ENCODE results near the gene PAX9. TPM values are rescaled to one million over a fixed set of nuclear protein-coding genes. Genes with fewer than 3 reads are reported as not detected.

The PAX9 gene
- total RNA-seq, 1 donor from 2014 or later = 0.52 TPM

DNA sequence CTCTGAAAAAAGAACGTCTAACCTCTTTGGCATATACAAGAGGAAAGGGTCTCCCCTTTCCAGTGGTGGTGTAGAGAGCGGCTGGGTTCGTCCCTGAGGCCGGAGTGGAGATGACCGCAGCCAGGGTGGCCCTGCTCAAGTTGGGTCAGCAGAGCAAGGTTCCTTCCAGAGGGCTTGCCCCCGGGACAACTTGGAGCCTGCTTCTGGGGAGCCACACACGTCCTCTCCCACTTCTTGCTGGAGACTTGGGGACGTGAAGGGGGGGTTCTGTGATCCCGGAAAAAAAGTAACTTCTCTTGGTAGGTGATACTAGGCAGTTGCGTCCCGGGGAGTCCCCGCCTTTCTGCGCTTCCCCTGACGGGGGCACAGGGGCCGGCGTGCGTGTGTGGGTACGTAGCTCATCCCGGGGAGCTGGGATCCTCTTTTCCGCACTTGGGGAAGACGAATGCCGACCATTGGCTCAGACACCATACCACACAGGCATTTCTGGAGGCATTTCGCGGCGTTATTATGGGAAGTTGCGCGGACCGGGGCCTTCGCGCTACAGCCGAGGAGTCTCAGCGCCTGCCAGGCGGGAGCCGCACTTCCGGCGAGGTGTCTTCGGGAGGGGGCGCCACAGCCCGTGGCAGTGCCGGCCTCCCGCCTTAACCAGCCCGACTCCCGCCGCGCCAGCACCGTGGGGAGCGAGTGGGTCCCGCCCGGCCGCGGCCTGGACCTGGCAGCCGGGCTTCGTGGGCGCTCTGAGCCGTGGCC, 14.8 kb upstream of the PAX9 start:
- Histone ChIP-seq H3K9me3 (ENCODE audit: control insufficient read depth in 3 of 3, low read length in 3 of 3) (no peaks in the 10 kb centered on the region), H3K27me3 (ENCODE audit: control insufficient read depth in 3 of 3, insufficient read depth in 3 of 3, low read length in 3 of 3) (peaks cover 61 to 69% (median 68%) of the 10 kb centered on the region in 3 donors), H3K4me3 (ENCODE audit: low read length in 3 of 3) (peak overlapping the region; percentile 11 to 63 (median 61)), H3K27ac (ENCODE audit: low read depth, low read length) (no peak overlapping the region), H3K4me1 (ENCODE audit: control insufficient read depth in 3 of 3, insufficient read depth in 3 of 3, low read length in 3 of 3) (peaks cover 17 to 19% (median 18%) of the 10 kb centered on the region in 3 donors), H3K36me3 (ENCODE audit: control insufficient read depth in 3 of 3, insufficient read depth in 3 of 3, low read length in 3 of 3) (no peaks in the 10 kb centered on the region), H3K9ac (ENCODE audit: low read depth in 1 of 3, low read length in 3 of 3) (peak overlapping the region in 1 of 3 donors; percentile 25)

DNA sequence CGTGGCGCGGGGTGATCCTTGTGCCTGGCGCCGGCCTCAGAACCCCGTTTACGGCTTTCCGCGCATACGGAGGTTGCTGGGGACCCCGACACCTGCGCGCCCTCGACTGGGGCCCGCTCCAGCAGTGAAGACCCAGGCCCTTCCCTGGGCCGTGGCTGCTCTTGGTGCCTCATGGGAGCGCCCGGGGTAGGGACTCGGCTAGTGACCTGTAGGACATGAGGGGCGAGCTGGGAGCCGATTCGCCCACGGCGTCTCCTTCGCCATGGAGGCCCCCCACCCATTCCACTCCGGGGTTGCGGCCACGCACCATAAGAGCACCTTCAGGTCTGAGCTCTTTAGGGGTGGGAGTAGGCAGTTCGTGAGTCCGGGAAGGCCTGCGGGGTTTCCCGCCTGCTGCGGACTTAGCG, 14.2 kb upstream of the PAX9 start:
- Histone ChIP-seq H3K36me3 (ENCODE audit: control insufficient read depth in 3 of 3, insufficient read depth in 3 of 3, low read length in 3 of 3) (no peaks in the 10 kb centered on the region), H3K4me1 (ENCODE audit: control insufficient read depth in 3 of 3, insufficient read depth in 3 of 3, low read length in 3 of 3) (peaks cover 17 to 19% (median 18%) of the 10 kb centered on the region in 3 donors), H3K9me3 (ENCODE audit: control insufficient read depth in 3 of 3, low read length in 3 of 3) (no peaks in the 10 kb centered on the region), H3K4me3 (ENCODE audit: low read length in 3 of 3) (peak overlapping the region; percentile 39 to 63 (median 61)), H3K9ac (ENCODE audit: low read depth in 1 of 3, low read length in 3 of 3) (peak overlapping the region in 1 of 3 donors; percentile 25), H3K27me3 (ENCODE audit: control insufficient read depth in 3 of 3, insufficient read depth in 3 of 3, low read length in 3 of 3) (peaks cover 61 to 71% (median 65%) of the 10 kb centered on the region in 3 donors), H3K27ac (ENCODE audit: low read depth, low read length) (no peak overlapping the region)

DNA sequence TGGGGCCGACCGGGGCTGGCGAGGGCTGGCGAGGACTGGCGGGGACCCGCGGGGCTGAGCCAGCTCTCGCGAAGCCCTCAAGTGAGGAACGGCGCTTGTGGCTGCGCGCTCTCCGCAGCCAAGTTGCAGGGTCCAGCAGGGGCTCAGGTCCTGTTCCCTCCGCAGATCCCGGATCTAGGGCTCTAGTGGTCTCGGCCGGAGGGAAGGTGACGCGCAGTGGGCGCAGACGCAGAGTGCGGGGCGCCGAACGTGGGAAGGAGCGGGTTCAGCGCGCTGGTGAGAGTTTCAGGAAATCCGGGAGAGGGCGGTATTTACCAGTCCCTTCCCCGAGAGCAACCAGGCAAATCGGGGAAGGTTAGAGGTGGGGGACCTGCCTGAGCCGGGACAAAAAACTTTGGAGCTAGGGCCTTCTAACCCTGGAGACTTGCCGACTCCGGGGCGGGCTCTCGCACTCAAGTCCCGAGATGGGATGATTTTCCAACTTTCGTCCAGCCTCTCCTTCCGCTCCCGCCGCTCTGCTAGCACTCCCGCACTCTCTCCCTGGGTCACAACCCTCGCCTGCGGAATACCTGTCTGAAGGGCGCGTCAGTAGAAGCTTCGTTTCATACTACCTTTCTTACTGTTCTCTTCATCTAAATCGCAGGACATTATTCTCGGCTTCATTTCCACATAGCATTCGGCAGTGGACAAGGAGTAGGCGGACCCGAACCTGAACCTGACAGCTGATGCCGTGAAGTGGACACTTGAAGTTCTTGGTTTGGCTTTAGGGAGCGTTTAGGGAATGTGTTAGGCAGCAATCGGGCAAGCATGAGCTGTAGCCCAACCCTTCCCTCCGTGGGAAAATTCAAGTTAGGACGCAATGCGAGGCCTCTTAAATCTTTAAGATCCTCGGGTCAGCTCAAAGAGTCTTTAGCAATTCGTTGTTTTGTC, 13.6 kb upstream of the PAX9 start:
- H3K9me3 ChIP-seq (ENCODE audit: control insufficient read depth in 3 of 3, low read length in 3 of 3) = no peaks in the 10 kb centered on the region
- H3K9ac ChIP-seq (ENCODE audit: low read depth in 1 of 3, low read length in 3 of 3) = peak overlapping the region in 1 of 3 donors; percentile 25
- peaks cover 68 to 76% (median 72%) of the 10 kb centered on the region in 3 donors for H3K27me3 ChIP-seq (ENCODE audit: control insufficient read depth in 3 of 3, insufficient read depth in 3 of 3, low read length in 3 of 3)
- H3K4me3 ChIP-seq (ENCODE audit: low read length in 3 of 3) = peak overlapping the region in 2 of 3 donors; percentile 61 to 63
- peaks cover 17 to 19% (median 18%) of the 10 kb centered on the region in 3 donors for H3K4me1 ChIP-seq (ENCODE audit: control insufficient read depth in 3 of 3, insufficient read depth in 3 of 3, low read length in 3 of 3)
- H3K36me3 ChIP-seq (ENCODE audit: control insufficient read depth in 3 of 3, insufficient read depth in 3 of 3, low read length in 3 of 3) = no peaks in the 10 kb centered on the region
- H3K27ac ChIP-seq (ENCODE audit: low read depth, low read length) = no peak overlapping the region

- H3K9ac ChIP-seq (ENCODE audit: low read depth in 1 of 3, low read length in 3 of 3) = no peak overlapping the region
- H3K9me3 ChIP-seq (ENCODE audit: control insufficient read depth in 3 of 3, low read length in 3 of 3) = no peaks in the 10 kb centered on the region
- H3K27me3 ChIP-seq (ENCODE audit: control insufficient read depth in 3 of 3, insufficient read depth in 3 of 3, low read length in 3 of 3) = peaks cover 84 to 93% (median 91%) of the 10 kb centered on the region in 3 donors
- H3K4me1 ChIP-seq (ENCODE audit: control insufficient read depth in 3 of 3, insufficient read depth in 3 of 3, low read length in 3 of 3) = peaks cover 17 to 26% (median 18%) of the 10 kb centered on the region in 3 donors
- no peaks in the 10 kb centered on the region for H3K36me3 ChIP-seq (ENCODE audit: control insufficient read depth in 3 of 3, insufficient read depth in 3 of 3, low read length in 3 of 3)
- no peak overlapping the region for H3K4me3 ChIP-seq (ENCODE audit: low read length in 3 of 3)
- H3K27ac ChIP-seq (ENCODE audit: low read depth, low read length) = no peak overlapping the region
These were observed 11.6 kb upstream of the PAX9 start for GRCh38 chr14:36649872-36650650.

GRCh38 chr14:36652542-36653201, 9.0 kb upstream of the PAX9 start:
- H3K36me3 ChIP-seq (ENCODE audit: control insufficient read depth in 3 of 3, insufficient read depth in 3 of 3, low read length in 3 of 3) = no peaks in the 10 kb centered on the region
- H3K27ac ChIP-seq (ENCODE audit: low read depth, low read length) = no peak overlapping the region
- no peaks in the 10 kb centered on the region for H3K9me3 ChIP-seq (ENCODE audit: control insufficient read depth in 3 of 3, low read length in 3 of 3)
- H3K27me3 ChIP-seq (ENCODE audit: control insufficient read depth in 3 of 3, insufficient read depth in 3 of 3, low read length in 3 of 3) = peaks cover 90 to 97% (median 91%) of the 10 kb centered on the region in 3 donors
- peaks cover 23 to 32% (median 26%) of the 10 kb centered on the region in 3 donors for H3K4me1 ChIP-seq (ENCODE audit: control insufficient read depth in 3 of 3, insufficient read depth in 3 of 3, low read length in 3 of 3)
- no peak overlapping the region for H3K4me3 ChIP-seq (ENCODE audit: low read length in 3 of 3)
- H3K9ac ChIP-seq (ENCODE audit: low read depth in 1 of 3, low read length in 3 of 3) = no peak overlapping the region

- peaks cover 19 to 27% (median 23%) of the 10 kb centered on the region in 3 donors for H3K4me1 ChIP-seq (ENCODE audit: control insufficient read depth in 3 of 3, insufficient read depth in 3 of 3, low read length in 3 of 3)
- no peaks in the 10 kb centered on the region for H3K9me3 ChIP-seq (ENCODE audit: control insufficient read depth in 3 of 3, low read length in 3 of 3)
- no peak overlapping the region for H3K27ac ChIP-seq (ENCODE audit: low read depth, low read length)
- H3K9ac ChIP-seq (ENCODE audit: low read depth in 1 of 3, low read length in 3 of 3) = no peak overlapping the region
- no peaks in the 10 kb centered on the region for H3K36me3 ChIP-seq (ENCODE audit: control insufficient read depth in 3 of 3, insufficient read depth in 3 of 3, low read length in 3 of 3)
- H3K27me3 ChIP-seq (ENCODE audit: control insufficient read depth in 3 of 3, insufficient read depth in 3 of 3, low read length in 3 of 3) = peaks cover 90 to 97% (median 91%) of the 10 kb centered on the region in 3 donors
- no peak overlapping the region for H3K4me3 ChIP-seq (ENCODE audit: low read length in 3 of 3)
These were observed 8.2 kb upstream of the PAX9 start for GRCh38 chr14:36653413-36653812.

- no peak overlapping the region for H3K27ac ChIP-seq (ENCODE audit: low read depth, low read length)
- H3K4me1 ChIP-seq (ENCODE audit: control insufficient read depth in 3 of 3, insufficient read depth in 3 of 3, low read length in 3 of 3) = peaks cover 18 to 26% (median 21%) of the 10 kb centered on the region in 3 donors
- no peak overlapping the region for H3K9ac ChIP-seq (ENCODE audit: low read depth in 1 of 3, low read length in 3 of 3)
- H3K27me3 ChIP-seq (ENCODE audit: control insufficient read depth in 3 of 3, insufficient read depth in 3 of 3, low read length in 3 of 3) = peaks cover 91 to 97% (median 91%) of the 10 kb centered on the region in 3 donors
- no peaks in the 10 kb centered on the region for H3K36me3 ChIP-seq (ENCODE audit: control insufficient read depth in 3 of 3, insufficient read depth in 3 of 3, low read length in 3 of 3)
- H3K9me3 ChIP-seq (ENCODE audit: control insufficient read depth in 3 of 3, low read length in 3 of 3) = no peaks in the 10 kb centered on the region
- H3K4me3 ChIP-seq (ENCODE audit: low read length in 3 of 3) = no peak overlapping the region
These were observed 7.5 kb upstream of the PAX9 start for GRCh38 chr14:36653962-36654793.

DNA sequence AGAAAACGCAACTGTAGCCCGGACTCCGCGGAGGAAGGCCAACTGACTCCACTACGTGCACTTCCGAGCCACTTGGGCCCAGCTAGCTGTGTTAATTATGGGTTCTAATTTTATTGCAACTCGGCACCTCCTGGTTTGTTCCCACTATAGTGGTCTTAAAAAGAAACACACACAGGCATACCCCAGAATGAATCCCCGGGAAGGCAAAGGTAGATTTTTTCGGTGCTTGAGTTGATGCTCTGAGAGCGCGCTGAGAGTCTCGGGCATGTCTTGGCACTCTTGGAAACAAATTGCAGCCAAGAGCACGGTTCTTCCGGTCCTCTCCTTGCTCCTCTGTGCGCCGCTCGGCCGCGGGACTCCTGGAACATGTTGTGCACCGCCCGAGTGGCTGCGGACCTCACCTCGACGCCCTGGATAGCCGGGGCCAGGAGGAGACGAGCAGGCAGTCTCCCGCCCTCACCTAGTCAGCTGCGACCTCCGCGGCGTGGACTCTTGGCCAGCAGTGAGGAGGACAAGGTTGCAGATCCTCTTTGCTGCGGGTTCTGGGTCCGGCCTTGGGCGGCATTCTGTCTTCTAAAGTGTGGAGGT, 6.8 kb upstream of the PAX9 start:
- peaks cover 91 to 97% (median 91%) of the 10 kb centered on the region in 3 donors for H3K27me3 ChIP-seq (ENCODE audit: control insufficient read depth in 3 of 3, insufficient read depth in 3 of 3, low read length in 3 of 3)
- no peaks in the 10 kb centered on the region for H3K36me3 ChIP-seq (ENCODE audit: control insufficient read depth in 3 of 3, insufficient read depth in 3 of 3, low read length in 3 of 3)
- H3K4me3 ChIP-seq (ENCODE audit: low read length in 3 of 3) = no peak overlapping the region
- H3K9me3 ChIP-seq (ENCODE audit: control insufficient read depth in 3 of 3, low read length in 3 of 3) = no peaks in the 10 kb centered on the region
- no peak overlapping the region for H3K9ac ChIP-seq (ENCODE audit: low read depth in 1 of 3, low read length in 3 of 3)
- peaks cover 18 to 26% (median 21%) of the 10 kb centered on the region in 3 donors for H3K4me1 ChIP-seq (ENCODE audit: control insufficient read depth in 3 of 3, insufficient read depth in 3 of 3, low read length in 3 of 3)
- no peak overlapping the region for H3K27ac ChIP-seq (ENCODE audit: low read depth, low read length)
